H1 (cell line): Measurements from ENCODE around the gene ZNF501. TPM values are rescaled to one million over a fixed set of nuclear protein-coding genes. Genes with fewer than 3 reads are reported as not detected.

Experiments
- CTCF ChIA-PET: fragments of 300-600 bp; sonication (Branson Sonifier 250); formaldehyde crosslinking; loops from one replicate; lab custom pipeline; 2021; ENCODE audit not compliant: partially characterized antibody; lab: Charles Lee
- POLR2A ChIA-PET: fragments of 300-600 bp; sonication (Branson Sonifier 250); formaldehyde crosslinking; loops from one replicate; lab custom pipeline; 2021; ENCODE audit warnings: inconsistent platforms; ENCODE audit not compliant: partially characterized antibody; lab: Charles Lee
- DNase-seq, 2 experiments: peaks; one replicate each; pipeline versions ENCODE4 v3.0.0 to v3.0.0-alpha.2; 2010 to 2022; ENCODE audit warnings: low spot score in 2 of 2, low read depth in 1 of 2, mixed read lengths in 1 of 2
- FAIRE-seq: peaks from 2 replicates; lab custom pipeline; 2011; peaks lifted over from hg19 to GRCh38; lab: Jason Lieb, UNC
- H2AFZ ChIP-seq: 2 replicates; pipeline ENCODE4 v1.8.1; 2012; ENCODE audit warnings: low read length, inconsistent platforms
- H2AK5ac ChIP-seq: 2 replicates; pipeline ENCODE4 v1.6.1; 2013; ENCODE audit warnings: low read depth, low read length
- H2BK120ac ChIP-seq: replicated peaks from 2 replicates; pipeline ENCODE3; 2013; ENCODE audit warnings: low read depth, low read length, inconsistent platforms
- H2BK12ac ChIP-seq: 2 replicates; pipeline ENCODE4 v1.6.1; 2013; ENCODE audit warnings: low read depth, low read length
- H2BK15ac ChIP-seq: 2 replicates; pipeline ENCODE4 v1.6.1; 2013; ENCODE audit warnings: low read length
- H2BK20ac ChIP-seq: 2 replicates; pipeline ENCODE4 v1.6.1; 2013; ENCODE audit warnings: low read length
- H2BK5ac ChIP-seq: 2 replicates; pipeline ENCODE4 v1.6.1; 2013; ENCODE audit warnings: low read depth, low read length
- H3K14ac ChIP-seq: 2 replicates; pipeline ENCODE4 v1.6.1; 2013; ENCODE audit warnings: inconsistent platforms; ENCODE audit not compliant: insufficient read length
- H3K18ac ChIP-seq: 2 replicates; pipeline ENCODE4 v1.6.1; 2013; ENCODE audit warnings: low read length; ENCODE audit errors: extremely low read depth
- H3K23ac ChIP-seq: 2 replicates; pipeline ENCODE4 v1.6.1; 2013; ENCODE audit warnings: inconsistent platforms; ENCODE audit not compliant: insufficient read length
- H3K23me2 ChIP-seq: 2 replicates; pipeline ENCODE4 v1.6.1; 2013; ENCODE audit warnings: low read depth, low read length
- H3K27ac ChIP-seq: 2 replicates; pipeline ENCODE4 v1.6.1; 2011; ENCODE audit warnings: low read depth, low read length, inconsistent platforms
- H3K27me3 ChIP-seq, 4 experiments: replicated peaks in 1 of 4; 1 replicate in 1 of 4; 2 replicates in 3 of 4; pipeline versions ENCODE4 v1.6.1 to v1.8.1; 2011 to 2013; ENCODE audit warnings: low read length in 3 of 4, mild to moderate bottlenecking in 3 of 4, inconsistent platforms in 2 of 4, mixed read lengths in 2 of 4, moderate library complexity in 1 of 4; ENCODE audit not compliant: control insufficient read depth in 3 of 4, insufficient read depth in 3 of 4; ENCODE audit errors: extremely low read depth in 1 of 4
- H3K36me3 ChIP-seq, 4 experiments: 2 replicates each; pipeline versions ENCODE4 v1.6.1 to v1.8.1; 2011 to 2013; ENCODE audit warnings: mild to moderate bottlenecking in 4 of 4, low read length in 3 of 4, moderate library complexity in 2 of 4, control low read depth in 1 of 4, inconsistent platforms in 1 of 4; ENCODE audit not compliant: insufficient read depth in 4 of 4, control insufficient read depth in 2 of 4
- H3K4ac ChIP-seq: replicated peaks from 2 replicates; pipeline ENCODE3; 2013; ENCODE audit warnings: low read length, low read depth, mixed read lengths, inconsistent platforms; ENCODE audit not compliant: insufficient read length
- H3K4me1 ChIP-seq, 4 experiments: replicated peaks in 1 of 4; 1 replicate in 1 of 4; 2 replicates in 3 of 4; pipeline versions ENCODE4 v1.6.1 to v1.8.1; 2011 to 2013; ENCODE audit warnings: low read length in 3 of 4, inconsistent platforms in 2 of 4, mixed read lengths in 1 of 4; ENCODE audit not compliant: insufficient read depth in 4 of 4, control insufficient read depth in 3 of 4
- H3K4me2 ChIP-seq, 2 experiments: 2 replicates each; pipeline versions ENCODE4 v1.6.1 to v1.8.1; 2011 to 2013; ENCODE audit warnings: low read depth in 2 of 2, low read length in 2 of 2, control low read depth in 1 of 2, inconsistent platforms in 1 of 2, mild to moderate bottlenecking in 1 of 2; ENCODE audit not compliant: insufficient read depth in 1 of 2
- H3K4me3 ChIP-seq, 4 experiments: fragments of 200-600, 300-600 bp in 1 of 4; sonication (generic), shearing (Covaris generic), sonication (Bioruptor Twin) in 1 of 4; 2 replicates each; pipeline versions ENCODE4 v1.5.1 to v1.8.1; 2011 to 2016; ENCODE audit warnings: low read length in 4 of 4, low read depth in 3 of 4, control low read depth in 2 of 4, inconsistent platforms in 2 of 4, mild to moderate bottlenecking in 2 of 4, mixed read lengths in 1 of 4, moderate library complexity in 1 of 4; ENCODE audit not compliant: insufficient read depth in 2 of 4; ENCODE audit errors: extremely low read depth in 1 of 4
- H3K56ac ChIP-seq: replicated peaks from 2 replicates; pipeline ENCODE3; 2013; ENCODE audit warnings: low read depth, mild to moderate bottlenecking, mixed read lengths, low read length, inconsistent platforms; ENCODE audit not compliant: insufficient read length
- H3K79me1 ChIP-seq: 2 replicates; pipeline ENCODE4 v1.6.1; 2013; ENCODE audit warnings: low read depth, low read length, control low read depth
- H3K79me2 ChIP-seq, 2 experiments: 2 replicates each; pipeline versions ENCODE4 v1.6.1 to v1.8.1; 2012 to 2013; ENCODE audit warnings: low read length in 2 of 2, mild to moderate bottlenecking in 2 of 2, inconsistent platforms in 1 of 2; ENCODE audit not compliant: insufficient read depth in 2 of 2, control insufficient read depth in 1 of 2
- H3K9ac ChIP-seq, 4 experiments: replicated peaks in 1 of 4; 1 replicate in 1 of 4; 2 replicates in 3 of 4; pipeline versions ENCODE4 v1.6.1 to v1.8.1; 2011 to 2013; ENCODE audit warnings: low read depth in 3 of 4, low read length in 3 of 4, control low read depth in 2 of 4, mild to moderate bottlenecking in 2 of 4, moderate library complexity in 2 of 4, inconsistent platforms in 1 of 4; ENCODE audit errors: extremely low read depth in 1 of 4
- H3K9me3 ChIP-seq, 2 experiments: 2 replicates each; pipeline versions ENCODE4 v1.6.1 to v1.8.1; 2012 to 2013; ENCODE audit warnings: mild to moderate bottlenecking in 2 of 2, moderate library complexity in 2 of 2, control low read depth in 1 of 2, inconsistent platforms in 1 of 2, low read depth in 1 of 2, low read length in 1 of 2, mixed read lengths in 1 of 2; ENCODE audit not compliant: insufficient read depth in 2 of 2
- H4K20me1 ChIP-seq, 2 experiments: replicated peaks in 1 of 2; 2 replicates each; pipeline versions ENCODE3 to v1.8.1; 2011 to 2013; ENCODE audit warnings: inconsistent platforms in 2 of 2, low read length in 2 of 2, mild to moderate bottlenecking in 1 of 2; ENCODE audit not compliant: insufficient read depth in 2 of 2, control insufficient read depth in 1 of 2
- H4K5ac ChIP-seq: 2 replicates; pipeline ENCODE4 v1.6.1; 2013; ENCODE audit warnings: low read length, low read depth, mixed read lengths, inconsistent platforms; ENCODE audit not compliant: insufficient read length
- H4K8ac ChIP-seq: 2 replicates; pipeline ENCODE4 v1.8.0; 2013; ENCODE audit warnings: mild to moderate bottlenecking, moderate library complexity, low read length, inconsistent platforms; ENCODE audit not compliant: insufficient read depth; ENCODE audit errors: extremely low read depth
- H4K91ac ChIP-seq: replicated peaks from 2 replicates; pipeline ENCODE3; 2013; ENCODE audit warnings: low read length, mixed read lengths, inconsistent platforms; ENCODE audit not compliant: insufficient read length
- EGR1 ChIP-seq: IDR thresholded peaks from 2 replicates; pipeline ENCODE4 v1.6.1; 2011; ENCODE audit warnings: low read depth, low read length, borderline replicate concordance
- KDM5A ChIP-seq: fragments of 200-600 bp; IDR thresholded peaks from 2 replicates; pipeline ENCODE4 v1.7.1; 2012; ENCODE audit warnings: mild to moderate bottlenecking, low read length, inconsistent platforms, mixed read lengths
- NANOG ChIP-seq: IDR thresholded peaks from 2 replicates; pipeline ENCODE4 v1.6.1; 2011; ENCODE audit warnings: low read length, low read depth, mild to moderate bottlenecking, inconsistent platforms; ENCODE audit not compliant: insufficient read depth, poor library complexity, severe bottlenecking
- TEAD4 ChIP-seq: IDR thresholded peaks from 2 replicates; pipeline ENCODE4 v1.6.1; 2012; ENCODE audit warnings: low read depth, low read length, inconsistent platforms, mixed read lengths
- WGBS, 2 experiments: shearing (Covaris generic) in 1 of 2; methylation state at CpG; one replicate each; pipeline versions ENCODE4 v1.1.6 to v1.1.7; 2013 to 2015; ENCODE audit warnings: low lambda C conversion rate in 2 of 2, mixed read lengths in 2 of 2, inconsistent platforms in 1 of 2, low coverage in 1 of 2, missing lambda C conversion rate in 1 of 2; ENCODE audit not compliant: insufficient replicate concordance in 2 of 2, insufficient coverage in 1 of 2, insufficient read length in 1 of 2; ENCODE audit errors: extremely low coverage in 1 of 2, missing lambda C conversion rate in 1 of 2; 5-methylcytosine and 5-hydroxymethylcytosine counted together
- polyA plus RNA-seq, 7 experiments: library from polyadenylated mRNA; depleted of rRNA in 3 of 7; stranded (reverse) in 5 of 7; unstranded in 2 of 7; fragments of >200 nt in 5 of 7; fragments of 200-250 nt in 2 of 7; gene quantifications; 1 replicate in 5 of 7; 2 replicates in 1 of 7; 4 replicates in 1 of 7; pipeline versions ENCODE4 v1.2.1 to v1.2.3, GENCODE V29; 2011 to 2013; ENCODE audit warnings: missing spikeins in 2 of 7, mixed read lengths in 2 of 7
- total RNA-seq: library from RNA; stranded (reverse); fragmentation: NEBNext Ultra II Directional; extraction: Animal tissue kit (Norgen Biotek cat#: 25700); gene quantifications from 2 replicates; pipeline ENCODE4 v1.2.1, GENCODE V29; 2021

The ZNF501 gene
- total and polyA plus RNA-seq, 2 of the 8 experiments (the other 6 are each of a cell fraction or from before 2014, with no cell fraction given), result 1.6 to 5.3 TPM

- H2AFZ ChIP-seq, result no peak overlapping the region
- no peak overlapping the region for H2BK20ac ChIP-seq
- no peak overlapping the region for H3K56ac ChIP-seq
- no peak overlapping the region for H3K14ac ChIP-seq
- no peak overlapping the region for H4K5ac ChIP-seq
- H3K4me3 ChIP-seq, result no peak overlapping the region
- H2BK120ac ChIP-seq, result no peak overlapping the region
- H3K9ac ChIP-seq, result no peak overlapping the region
- H3K27me3 ChIP-seq, result no peaks in the 10 kb centered on the region; a peak in 1 of 7 replicates
- 74% methylated on average over 4 of the region's 4 CpGs; no CpG with 5 or more reads in 1 of the 2 experiments for WGBS, 2 experiments
- no peak overlapping the region for H2AK5ac ChIP-seq
- peaks cover 0 to 2% (median 0%) of the 10 kb centered on the region in 4 experiments; a peak in 2 of 8 replicates for H3K36me3 ChIP-seq
- H3K4ac ChIP-seq, result no peak overlapping the region
- no peak overlapping the region for H2BK5ac ChIP-seq
- H4K91ac ChIP-seq, result no peak overlapping the region
- ChIA-PET POLR2A (no interaction called here), CTCF (interaction anchor here (0.6 kb wide), 1 partner anchor 197 kb away, joined by 3 read pairs; no protein-coding TSS in a partner anchor)
- H3K9me3 ChIP-seq, result peaks cover 22 to 50% of the 10 kb centered on the region in 2 experiments
- DNase-seq (no peak), FAIRE-seq (no peak)
- no peaks in the 10 kb centered on the region for H3K79me1 ChIP-seq
- no peak overlapping the region for H2BK12ac ChIP-seq
- no peak overlapping the region for H3K18ac ChIP-seq
- H3K4me2 ChIP-seq, result no peak overlapping the region
- no peak overlapping the region for H3K27ac ChIP-seq
- no peak overlapping the region for H4K8ac ChIP-seq
- no peak overlapping the region for H3K23ac ChIP-seq
- no peaks in the 10 kb centered on the region for H3K23me2 ChIP-seq
- H3K4me1 ChIP-seq, result no peaks in the 10 kb centered on the region
- H2BK15ac ChIP-seq, result no peak overlapping the region
- no peaks in the 10 kb centered on the region for H3K79me2 ChIP-seq
- H4K20me1 ChIP-seq, result no peaks in the 10 kb centered on the region
- TF ChIP-seq EGR1 (no peak), KDM5A (no peak), TEAD4 (no peak), NANOG (no peak)
These were observed 48.4 kb upstream of the ZNF501 start for GRCh38 chr3:44680921-44681455.
